Mammary epithelial cell (primary cell): ENCODE measurements around the gene TRIM26.

Experiments used
- CTCF ChIP-seq, 2 donors: IDR thresholded peaks in 1 of 2; conservative IDR thresholded peaks in 1 of 2; 2 replicates each; pipeline ENCODE4 v1.5.1; 2011 to 2012; ENCODE audit warnings: inconsistent platforms in 2 of 2, low read length in 2 of 2, mild to moderate bottlenecking in 2 of 2, control low read depth in 1 of 2, low read depth in 1 of 2; ENCODE audit not compliant: insufficient read depth in 1 of 2; ENCODE audit errors: extremely low read depth in 1 of 2
- EZH2 ChIP-seq: IDR thresholded peaks from 2 replicates; pipeline ENCODE4 v1.6.1; 2012; ENCODE audit warnings: low read length, inconsistent platforms, borderline replicate concordance

GRCh38 chr6:30219244-30219643 lies 6.0 kb upstream of the TRIM26 start:
- TF ChIP-seq CTCF (conservative IDR thresholded peaks at IDR 0.05 in 1 of 2, IDR thresholded peaks at IDR 0.05 in 1 of 2; ENCODE audit: extremely low read depth in 1 of 2, insufficient read depth in 1 of 2, low read depth in 1 of 2, low read length in 2 of 2): peak; percentile 92 to 96
- TF ChIP-seq EZH2: no peak
